Keratinocyte (primary cell): ENCODE results near the gene APLF. TPM values are rescaled to one million over a fixed set of nuclear protein-coding genes. Genes with fewer than 3 reads are reported as not detected.

Experiments
- DNase-seq: peaks from one replicate; pipeline ENCODE4 v3.0.0-alpha.2; 2011; ENCODE audit warnings: low read depth, missing footprints, low spot score
- FAIRE-seq: peaks from 2 replicates; lab custom pipeline; 2011; peaks lifted over from hg19 to GRCh38; lab: Jason Lieb, UNC
- H2AFZ ChIP-seq: 2 replicates; pipeline ENCODE4 v1.6.0; 2012; ENCODE audit warnings: low read length, control low read depth, inconsistent platforms; ENCODE audit not compliant: control insufficient read depth
- H3K27ac ChIP-seq: 2 replicates; pipeline ENCODE4 v1.5.1; 2011; ENCODE audit warnings: low read length; ENCODE audit not compliant: control insufficient read depth, insufficient read depth
- H3K27me3 ChIP-seq: 3 replicates; pipeline ENCODE4 v1.6.0; 2011; ENCODE audit warnings: low read length; ENCODE audit not compliant: control insufficient read depth, insufficient read depth; ENCODE audit errors: extremely low read depth
- H3K36me3 ChIP-seq, 2 experiments: 2 replicates in 1 of 2; 3 replicates in 1 of 2; pipeline ENCODE4 v1.5.1; 2011; ENCODE audit warnings: low read length in 2 of 2, mild to moderate bottlenecking in 1 of 2; ENCODE audit not compliant: control insufficient read depth in 2 of 2, insufficient read depth in 2 of 2; ENCODE audit errors: extremely low read depth in 1 of 2
- H3K4me1 ChIP-seq: 3 replicates; pipeline ENCODE4 v1.5.1; 2011; ENCODE audit warnings: low read length; ENCODE audit not compliant: control insufficient read depth, insufficient read depth; ENCODE audit errors: extremely low read depth
- H3K4me2 ChIP-seq: 3 replicates; pipeline ENCODE4 v1.6.0; 2011; ENCODE audit warnings: low read depth, low read length; ENCODE audit not compliant: control insufficient read depth, insufficient read depth; ENCODE audit errors: extremely low read depth
- H3K4me3 ChIP-seq, 3 experiments: fragments of 200-600 bp in 1 of 3; sonication (generic) in 1 of 3; 2 replicates in 2 of 3; 3 replicates in 1 of 3; pipeline ENCODE4 v1.5.1; 2011 to 2016; ENCODE audit warnings: low read length in 3 of 3, mild to moderate bottlenecking in 3 of 3, control low read depth in 2 of 3, inconsistent platforms in 1 of 3, low read depth in 1 of 3, mixed read lengths in 1 of 3, mixed run types in 1 of 3, moderate library complexity in 1 of 3; ENCODE audit not compliant: control insufficient read depth in 2 of 3, insufficient read depth in 2 of 3; ENCODE audit errors: extremely low read depth in 1 of 3
- H3K79me2 ChIP-seq: 2 replicates; pipeline ENCODE4 v1.6.0; 2012; ENCODE audit warnings: low read length; ENCODE audit not compliant: control insufficient read depth, insufficient read depth
- H3K9ac ChIP-seq: 3 replicates; pipeline ENCODE4 v1.6.0; 2011; ENCODE audit warnings: low read length; ENCODE audit not compliant: control insufficient read depth, insufficient read depth; ENCODE audit errors: extremely low read depth
- H3K9me1 ChIP-seq: 3 replicates; pipeline ENCODE4 v1.6.0; 2011; ENCODE audit warnings: low read length; ENCODE audit not compliant: control insufficient read depth, insufficient read depth; ENCODE audit errors: extremely low read depth
- H3K9me3 ChIP-seq: 2 replicates; pipeline ENCODE4 v1.5.1; 2012; ENCODE audit warnings: low read depth, low read length; ENCODE audit not compliant: control insufficient read depth
- H4K20me1 ChIP-seq: 3 replicates; pipeline ENCODE4 v1.6.0; 2011; ENCODE audit warnings: low read length; ENCODE audit not compliant: control insufficient read depth, insufficient read depth; ENCODE audit errors: extremely low read depth
- EZH2 ChIP-seq: IDR thresholded peaks from one replicate; pipeline ENCODE4 v1.6.1; 2012; ENCODE audit warnings: inconsistent platforms, mild to moderate bottlenecking, low read length, moderate library complexity
- dilution Hi-C: fragments of 300-500 bp; cut with MboI; formaldehyde crosslinking; loops from one replicate; pipeline ENCODE4 v1.7.0; 2020; ENCODE audit warnings: low sequenced_read_pairs; ENCODE audit not compliant: extremely low pct_ligation_motif_present
- polyA plus RNA-seq, 5 experiments: library from polyadenylated mRNA; depleted of rRNA in 3 of 5; stranded (reverse) in 3 of 5; stranded (forward) in 1 of 5; unstranded in 1 of 5; fragments of >200 nt; gene quantifications; 1 replicate in 1 of 5; 2 replicates in 3 of 5; 3 replicates in 1 of 5; pipeline versions ENCODE4 v1.2.1 to v1.2.3, GENCODE V29; 2011 to 2012; ENCODE audit warnings: missing spikeins in 2 of 5, low read depth in 1 of 5, low replicate concordance in 1 of 5
- TF ChIP-seq, protein P1 (sequence below), 3 experiments: IDR thresholded peaks in 1 of 3; conservative IDR thresholded peaks in 1 of 3; optimal IDR thresholded peaks in 1 of 3; 2 replicates in 2 of 3; 3 replicates in 1 of 3; pipeline versions ENCODE3 to v1.5.1; 2011; ENCODE audit warnings: low read length in 3 of 3, mild to moderate bottlenecking in 3 of 3, moderate library complexity in 2 of 3, control low read depth in 1 of 3, inconsistent platforms in 1 of 3; ENCODE audit not compliant: insufficient read depth in 2 of 3; ENCODE audit errors: extremely low read depth in 1 of 3

The APLF gene
- polyA plus RNA-seq, 1 donor (not counting 4 experiments of a cell fraction or from before 2014, with no cell fraction given) = 3.0 TPM

DNA sequence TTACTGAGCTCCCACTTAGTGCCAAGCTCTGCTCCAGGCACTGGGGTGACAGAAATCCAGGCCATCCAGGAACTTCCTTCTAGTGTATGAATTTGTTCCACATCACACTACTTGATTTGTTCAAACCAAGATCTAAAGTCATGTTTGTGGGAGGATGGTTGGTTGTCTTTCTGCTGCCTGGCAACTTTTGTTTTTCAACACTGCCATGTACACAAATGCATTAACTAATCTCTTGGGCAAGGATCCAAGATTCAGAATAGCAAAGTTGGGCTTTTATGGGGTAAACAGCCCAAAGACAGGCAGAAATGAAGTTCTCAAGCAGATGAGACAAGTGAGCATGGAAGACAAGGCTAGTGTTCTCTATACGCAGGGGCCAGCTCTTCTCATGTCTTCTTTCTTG, 122.6 kb downstream of the APLF start:
- Histone ChIP-seq H3K4me1 (no peaks in the 10 kb centered on the region), H2AFZ (no peak overlapping the region), H3K27me3 (no peaks in the 10 kb centered on the region), H4K20me1 (no peaks in the 10 kb centered on the region), H3K79me2 (no peaks in the 10 kb centered on the region), H3K36me3 (no peaks in the 10 kb centered on the region), H3K9me1 (no peaks in the 10 kb centered on the region), H3K9ac (no peak overlapping the region), H3K4me3 (no peak overlapping the region), H3K9me3 (no peaks in the 10 kb centered on the region), H3K27ac (no peak overlapping the region), H3K4me2 (no peak overlapping the region)
- dilution Hi-C loops = no loop called here
- DNase-seq = no peak
- TF ChIP-seq, protein P1, sequence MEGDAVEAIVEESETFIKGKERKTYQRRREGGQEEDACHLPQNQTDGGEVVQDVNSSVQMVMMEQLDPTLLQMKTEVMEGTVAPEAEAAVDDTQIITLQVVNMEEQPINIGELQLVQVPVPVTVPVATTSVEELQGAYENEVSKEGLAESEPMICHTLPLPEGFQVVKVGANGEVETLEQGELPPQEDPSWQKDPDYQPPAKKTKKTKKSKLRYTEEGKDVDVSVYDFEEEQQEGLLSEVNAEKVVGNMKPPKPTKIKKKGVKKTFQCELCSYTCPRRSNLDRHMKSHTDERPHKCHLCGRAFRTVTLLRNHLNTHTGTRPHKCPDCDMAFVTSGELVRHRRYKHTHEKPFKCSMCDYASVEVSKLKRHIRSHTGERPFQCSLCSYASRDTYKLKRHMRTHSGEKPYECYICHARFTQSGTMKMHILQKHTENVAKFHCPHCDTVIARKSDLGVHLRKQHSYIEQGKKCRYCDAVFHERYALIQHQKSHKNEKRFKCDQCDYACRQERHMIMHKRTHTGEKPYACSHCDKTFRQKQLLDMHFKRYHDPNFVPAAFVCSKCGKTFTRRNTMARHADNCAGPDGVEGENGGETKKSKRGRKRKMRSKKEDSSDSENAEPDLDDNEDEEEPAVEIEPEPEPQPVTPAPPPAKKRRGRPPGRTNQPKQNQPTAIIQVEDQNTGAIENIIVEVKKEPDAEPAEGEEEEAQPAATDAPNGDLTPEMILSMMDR (optimal IDR thresholded peaks at IDR 0.05 in 1 of 3, IDR thresholded peaks at IDR 0.05 in 1 of 3, conservative IDR thresholded peaks at IDR 0.05 in 1 of 3; ENCODE audit: extremely low read depth in 1 of 3, insufficient read depth in 2 of 3, low read length in 3 of 3) = no peak
- no peak for TF ChIP-seq EZH2
- no peak for FAIRE-seq

DNA sequence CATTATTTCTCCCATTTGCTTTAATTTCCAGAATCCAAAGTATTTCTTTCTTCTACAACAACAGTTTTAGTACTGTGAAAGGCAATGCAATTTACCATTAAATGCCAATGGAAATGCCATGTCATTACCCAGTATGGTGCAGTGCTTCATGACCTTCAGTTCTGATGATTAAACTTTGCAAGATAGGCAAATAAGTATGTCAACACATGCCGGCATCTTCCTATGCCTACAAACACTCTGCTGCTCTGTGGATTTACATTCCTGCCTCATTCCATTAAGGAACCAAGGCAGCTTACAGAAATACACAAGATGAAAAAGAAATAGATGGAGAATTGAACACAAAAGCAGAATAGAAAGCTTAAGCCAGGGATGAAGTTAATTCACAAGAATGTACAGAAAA, 123.3 kb downstream of the APLF start:
- no peaks in the 10 kb centered on the region for H3K9me1 ChIP-seq
- dilution Hi-C loops = no loop called here
- no peaks in the 10 kb centered on the region for H3K79me2 ChIP-seq
- no peak overlapping the region for H3K27ac ChIP-seq
- no peaks in the 10 kb centered on the region for H3K4me1 ChIP-seq
- no peaks in the 10 kb centered on the region for H3K27me3 ChIP-seq
- H3K4me3 ChIP-seq = no peak overlapping the region
- no peak for TF ChIP-seq EZH2
- TF ChIP-seq, protein P1 (optimal IDR thresholded peaks at IDR 0.05 in 1 of 3, IDR thresholded peaks at IDR 0.05 in 1 of 3, conservative IDR thresholded peaks at IDR 0.05 in 1 of 3; ENCODE audit: extremely low read depth in 1 of 3, insufficient read depth in 2 of 3, low read length in 3 of 3) = no peak
- H2AFZ ChIP-seq = no peak overlapping the region
- no peak overlapping the region for H3K9ac ChIP-seq
- FAIRE-seq (no peak), DNase-seq (no peak)
- no peak overlapping the region for H3K4me2 ChIP-seq
- no peaks in the 10 kb centered on the region for H3K36me3 ChIP-seq
- H3K9me3 ChIP-seq = no peaks in the 10 kb centered on the region
- no peaks in the 10 kb centered on the region for H4K20me1 ChIP-seq
